Panc1 (cell line): ENCODE measurements around the gene GAB1. TPM values are rescaled to one million over a fixed set of nuclear protein-coding genes. Genes with fewer than 3 reads are reported as not detected.

Experiments
- ATAC-seq: fragments of 200-7000 bp; cut with Tn5 transposase; 2 replicates; pipeline ENCODE4 v1.9.1; 2020; ENCODE audit warnings: mild to moderate bottlenecking, moderate library complexity
- BruUV-seq: library from RNA; stranded (reverse); fragments of 400-500 nt; replicated peaks from 2 replicates; lab custom pipeline; 2021; lab: Mats Ljungman, UMichigan
- CTCF ChIA-PET: fragments of 300-600 bp; sonication (Branson Sonifier 250); formaldehyde crosslinking; loops from one replicate; lab custom pipeline; 2022; ENCODE audit warnings: antibody characterized with exemption; lab: Charles Lee
- POLR2A ChIA-PET: fragments of 300-600 bp; sonication (Branson Sonifier 250); formaldehyde crosslinking; loops from one replicate; lab custom pipeline; 2022; ENCODE audit warnings: antibody characterized with exemption; lab: Charles Lee
- DNase-seq: peaks from one replicate; pipeline ENCODE4 v3.0.0-alpha.2; 2010; ENCODE audit warnings: low read depth, low spot score
- H3K27ac ChIP-seq: 2 replicates; pipeline ENCODE4 v1.5.1; 2011; ENCODE audit warnings: mild to moderate bottlenecking, low read length, inconsistent platforms
- H3K27me3 ChIP-seq: fragments of 200-500 bp; sonication (Bioruptor generic); 2 replicates; pipeline ENCODE4 v1.6.0; 2014; ENCODE audit warnings: low read length, inconsistent platforms; ENCODE audit not compliant: control insufficient read depth, insufficient read depth
- H3K36me3 ChIP-seq: fragments of 200-500 bp; sonication (Bioruptor generic); 2 replicates; pipeline ENCODE4 v1.5.1; 2014; ENCODE audit warnings: inconsistent platforms, mild to moderate bottlenecking, low read length, moderate library complexity; ENCODE audit not compliant: control insufficient read depth, insufficient read depth
- H3K4me1 ChIP-seq: 2 replicates; pipeline ENCODE4 v1.5.1; 2011; ENCODE audit warnings: inconsistent platforms, mild to moderate bottlenecking, low read length, moderate library complexity; ENCODE audit not compliant: control insufficient read depth, insufficient read depth
- H3K4me3 ChIP-seq, 2 experiments: 2 replicates each; pipeline ENCODE4 v1.5.1; 2011 to 2012; ENCODE audit warnings: low read depth in 2 of 2, low read length in 2 of 2, mild to moderate bottlenecking in 2 of 2, inconsistent platforms in 1 of 2, moderate library complexity in 1 of 2
- H3K9me3 ChIP-seq: fragments of 200-500 bp; sonication (Bioruptor generic); 2 replicates; pipeline ENCODE4 v1.5.1; 2014; ENCODE audit warnings: low read depth, mild to moderate bottlenecking, inconsistent platforms, low read length, moderate library complexity; ENCODE audit not compliant: control insufficient read depth, insufficient read depth
- CTCF ChIP-seq: fragments of 450-650 bp; IDR thresholded peaks from 2 replicates; pipeline ENCODE4 v1.5.1; 2017; ENCODE audit warnings: mild to moderate bottlenecking
- POLR2AphosphoS5 ChIP-seq: IDR thresholded peaks from 2 replicates; pipeline ENCODE4 v1.6.1; 2012; ENCODE audit warnings: mild to moderate bottlenecking, low read depth, low read length, moderate library complexity
- REST ChIP-seq, 2 experiments: IDR thresholded peaks; 2 replicates each; pipeline ENCODE4 v1.6.1; 2011 to 2012; ENCODE audit warnings: low read depth in 2 of 2, control low read depth in 1 of 2, low read length in 1 of 2, mild to moderate bottlenecking in 1 of 2, moderate library complexity in 1 of 2; ENCODE audit not compliant: insufficient read depth in 1 of 2
- SIN3A ChIP-seq: IDR thresholded peaks from 2 replicates; pipeline ENCODE4 v1.6.1; 2012; ENCODE audit warnings: low read depth, mild to moderate bottlenecking, low read length, moderate library complexity, borderline replicate concordance; ENCODE audit not compliant: insufficient read depth
- TCF7L2 ChIP-seq: IDR thresholded peaks from 2 replicates; pipeline ENCODE4 v1.6.1; 2011; ENCODE audit warnings: mild to moderate bottlenecking, low read depth, low read length, inconsistent platforms
- in situ Hi-C: cut with HindIII; loops from 2 replicates; pipeline ENCODE4 v1.10.0; 2016; ENCODE audit warnings: low sequenced_read_pairs, low pct_unique_long_range_greater_than_20kb
- intact Hi-C: fragments of 100-400 bp; cut with micrococcal nuclease; formaldehyde crosslinking; loops from one replicate; pipeline ENCODE4 v1.10.0; 2022; ENCODE audit not compliant: unreplicated experiment
- total RNA-seq: library from RNA; stranded (reverse); gene quantifications from one replicate; pipeline ENCODE4 v1.2.1, GENCODE V29; 2021; ENCODE audit not compliant: unreplicated experiment

The GAB1 gene
- total RNA-seq, 1 experiment from 2014 or later: 2.8 TPM

GRCh38 chr4:143367863-143368262 lies 31.2 kb downstream of the GAB1 start:
- POLR2A ChIA-PET: no interaction called here

GRCh38 chr4:143369552-143369951 lies 32.9 kb downstream of the GAB1 start:
- Histone ChIP-seq H3K27ac (no peak overlapping the region), H3K36me3 (no peaks in the 10 kb centered on the region), H3K27me3 (no peaks in the 10 kb centered on the region), H3K4me3 (no peak overlapping the region), H3K9me3 (no peaks in the 10 kb centered on the region), H3K4me1 (no peaks in the 10 kb centered on the region)
- CTCF ChIA-PET: no interaction called here
- no TSS peak for BruUV-seq
- no peak for DNase-seq
- no peak for ATAC-seq
- POLR2A ChIA-PET: no interaction called here
- in situ Hi-C loops: no loop called here
- no peak for TF ChIP-seq TCF7L2
- TF ChIP-seq SIN3A: no peak
- intact Hi-C loops: no loop called here

More at GRCh38 chr4:143367863-143368262, 31.2 kb downstream of the GAB1 start:
- Histone ChIP-seq H3K4me3 (no peak overlapping the region), H3K27me3 (no peaks in the 10 kb centered on the region), H3K4me1 (no peaks in the 10 kb centered on the region), H3K27ac (no peak overlapping the region), H3K9me3 (no peaks in the 10 kb centered on the region), H3K36me3 (no peaks in the 10 kb centered on the region)
- TF ChIP-seq POLR2AphosphoS5 (no peak), CTCF (no peak), SIN3A (no peak), TCF7L2 (no peak), REST (IDR thresholded peaks at IDR 0.05; ENCODE audit: insufficient read depth in 1 of 2, low read depth in 2 of 2, low read length in 1 of 2) (no peak)
- intact Hi-C loops: no loop called here
- ATAC-seq: no peak
- no TSS peak for BruUV-seq
- in situ Hi-C loops: no loop called here
- CTCF ChIA-PET: no interaction called here
- no peak for DNase-seq

- ChIA-PET CTCF (no interaction called here), POLR2A (no interaction called here)
- H3K27ac ChIP-seq: no peak overlapping the region
- DNase-seq (no peak), ATAC-seq (no peak)
- TF ChIP-seq REST (IDR thresholded peaks at IDR 0.05; ENCODE audit: insufficient read depth in 1 of 2, low read depth in 2 of 2, low read length in 1 of 2) (no peak), TCF7L2 (no peak), SIN3A (no peak), POLR2AphosphoS5 (no peak), CTCF (no peak)
- in situ Hi-C loops (no loop called here), intact Hi-C loops (no loop called here)
- no peaks in the 10 kb centered on the region for H3K9me3 ChIP-seq
- no peaks in the 10 kb centered on the region for H3K27me3 ChIP-seq
- H3K4me1 ChIP-seq: no peaks in the 10 kb centered on the region
- no peak overlapping the region for H3K4me3 ChIP-seq
- BruUV-seq: no TSS peak
- H3K36me3 ChIP-seq: no peaks in the 10 kb centered on the region
These were observed 35.6 kb downstream of the GAB1 start for GRCh38 chr4:143372093-143372915.
